Gastroesophageal sphincter (tissue), 3 donors: Measurements from ENCODE around the gene MYO1F.

Source experiments
- CTCF ChIP-seq, 4 experiments: fragments of 200-600 bp in 2 of 4; fragments of 450-650 bp in 2 of 4; sonication (generic) in 1 of 4; IDR thresholded peaks; one replicate each; pipeline ENCODE4 v1.5.1; 2017 to 2019; ENCODE audit warnings: antibody characterized with exemption in 4 of 4, mild to moderate bottlenecking in 2 of 4, moderate library complexity in 2 of 4
- EP300 ChIP-seq: sonication (generic); formaldehyde crosslinking; IDR thresholded peaks from one replicate; pipeline ENCODE4 v1.6.1; 2017; ENCODE audit warnings: antibody characterized with exemption, mild to moderate bottlenecking
- POLR2A ChIP-seq, 2 donors: fragments of 450-650 bp; IDR thresholded peaks; one replicate each; pipeline ENCODE4 v1.6.1; 2017; ENCODE audit warnings: antibody characterized with exemption in 2 of 2, mild to moderate bottlenecking in 2 of 2, moderate library complexity in 1 of 2

- TF ChIP-seq CTCF (IDR thresholded peaks at IDR 0.05), result no peak
- TF ChIP-seq POLR2A (IDR thresholded peaks at IDR 0.05), result no peak
- no peak for TF ChIP-seq EP300
These were observed 499 bp upstream of the MYO1F start for GRCh38 chr19:8577741-8578140.
